Panc1 (cell line): Measurements from ENCODE around the gene VOPP1. TPM values are rescaled to one million over a fixed set of nuclear protein-coding genes. Genes with fewer than 3 reads are reported as not detected.

Experiments used
- ATAC-seq: fragments of 200-7000 bp; cut with Tn5 transposase; 2 replicates; pipeline ENCODE4 v1.9.1; 2020; ENCODE audit warnings: mild to moderate bottlenecking, moderate library complexity
- BruUV-seq: library from RNA; stranded (reverse); fragments of 400-500 nt; replicated peaks from 2 replicates; lab custom pipeline; 2021; lab: Mats Ljungman, UMichigan
- CTCF ChIA-PET: fragments of 300-600 bp; sonication (Branson Sonifier 250); formaldehyde crosslinking; loops from one replicate; lab custom pipeline; 2022; ENCODE audit warnings: antibody characterized with exemption; lab: Charles Lee
- POLR2A ChIA-PET: fragments of 300-600 bp; sonication (Branson Sonifier 250); formaldehyde crosslinking; loops from one replicate; lab custom pipeline; 2022; ENCODE audit warnings: antibody characterized with exemption; lab: Charles Lee
- DNase-seq: peaks from one replicate; pipeline ENCODE4 v3.0.0-alpha.2; 2010; ENCODE audit warnings: low read depth, low spot score
- H3K27ac ChIP-seq: 2 replicates; pipeline ENCODE4 v1.5.1; 2011; ENCODE audit warnings: mild to moderate bottlenecking, low read length, inconsistent platforms
- H3K27me3 ChIP-seq: fragments of 200-500 bp; sonication (Bioruptor generic); 2 replicates; pipeline ENCODE4 v1.6.0; 2014; ENCODE audit warnings: low read length, inconsistent platforms; ENCODE audit not compliant: control insufficient read depth, insufficient read depth
- H3K36me3 ChIP-seq: fragments of 200-500 bp; sonication (Bioruptor generic); 2 replicates; pipeline ENCODE4 v1.5.1; 2014; ENCODE audit warnings: inconsistent platforms, mild to moderate bottlenecking, low read length, moderate library complexity; ENCODE audit not compliant: control insufficient read depth, insufficient read depth
- H3K4me1 ChIP-seq: 2 replicates; pipeline ENCODE4 v1.5.1; 2011; ENCODE audit warnings: inconsistent platforms, mild to moderate bottlenecking, low read length, moderate library complexity; ENCODE audit not compliant: control insufficient read depth, insufficient read depth
- H3K4me3 ChIP-seq, 2 experiments: 2 replicates each; pipeline ENCODE4 v1.5.1; 2011 to 2012; ENCODE audit warnings: low read depth in 2 of 2, low read length in 2 of 2, mild to moderate bottlenecking in 2 of 2, inconsistent platforms in 1 of 2, moderate library complexity in 1 of 2
- H3K9me3 ChIP-seq: fragments of 200-500 bp; sonication (Bioruptor generic); 2 replicates; pipeline ENCODE4 v1.5.1; 2014; ENCODE audit warnings: low read depth, mild to moderate bottlenecking, inconsistent platforms, low read length, moderate library complexity; ENCODE audit not compliant: control insufficient read depth, insufficient read depth
- POLR2AphosphoS5 ChIP-seq: IDR thresholded peaks from 2 replicates; pipeline ENCODE4 v1.6.1; 2012; ENCODE audit warnings: mild to moderate bottlenecking, low read depth, low read length, moderate library complexity
- SIN3A ChIP-seq: IDR thresholded peaks from 2 replicates; pipeline ENCODE4 v1.6.1; 2012; ENCODE audit warnings: low read depth, mild to moderate bottlenecking, low read length, moderate library complexity, borderline replicate concordance; ENCODE audit not compliant: insufficient read depth
- TCF7L2 ChIP-seq: IDR thresholded peaks from 2 replicates; pipeline ENCODE4 v1.6.1; 2011; ENCODE audit warnings: mild to moderate bottlenecking, low read depth, low read length, inconsistent platforms
- in situ Hi-C: cut with HindIII; loops from 2 replicates; pipeline ENCODE4 v1.10.0; 2016; ENCODE audit warnings: low sequenced_read_pairs, low pct_unique_long_range_greater_than_20kb
- intact Hi-C: fragments of 100-400 bp; cut with micrococcal nuclease; formaldehyde crosslinking; loops from one replicate; pipeline ENCODE4 v1.10.0; 2022; ENCODE audit not compliant: unreplicated experiment
- total RNA-seq: library from RNA; stranded (reverse); gene quantifications from one replicate; pipeline ENCODE4 v1.2.1, GENCODE V29; 2021; ENCODE audit not compliant: unreplicated experiment
- TF ChIP-seq, protein P1 (sequence below): fragments of 450-650 bp; IDR thresholded peaks from 2 replicates; pipeline ENCODE4 v1.5.1; 2017; ENCODE audit warnings: mild to moderate bottlenecking
- TF ChIP-seq, protein P2 (sequence below), 2 experiments: IDR thresholded peaks; 2 replicates each; pipeline ENCODE4 v1.6.1; 2011 to 2012; ENCODE audit warnings: low read depth in 2 of 2, control low read depth in 1 of 2, low read length in 1 of 2, mild to moderate bottlenecking in 1 of 2, moderate library complexity in 1 of 2; ENCODE audit not compliant: insufficient read depth in 1 of 2

VOPP1 gene
- total RNA-seq, 1 experiment from 2014 or later: 131 TPM

DNA sequence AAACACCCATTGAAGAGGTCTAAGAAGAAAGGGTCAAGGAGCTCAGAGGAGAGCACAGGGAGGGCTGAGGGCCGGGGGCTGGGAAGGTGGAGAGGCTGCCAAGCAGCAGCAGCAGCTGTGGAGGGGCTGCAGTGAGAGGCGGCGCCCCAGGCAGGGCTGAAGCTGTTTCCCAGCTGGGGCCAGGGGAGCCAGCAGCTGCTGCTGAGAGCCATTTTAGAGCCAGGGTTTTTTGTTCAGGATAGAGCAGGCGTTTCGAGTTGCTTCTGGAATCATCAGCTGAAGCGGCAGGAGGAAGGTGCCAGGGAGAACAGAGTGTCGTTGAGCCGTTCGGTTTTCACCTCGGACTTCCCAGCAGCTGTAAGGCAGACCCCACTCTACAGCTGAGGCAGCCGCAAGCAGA lies 144.5 kb downstream of the VOPP1 start:
- in situ Hi-C loops (no loop called here), intact Hi-C loops (no loop called here)
- CTCF ChIA-PET: no interaction called here
- Histone ChIP-seq H3K4me3 (no peak overlapping the region), H3K27me3 (no peaks in the 10 kb centered on the region), H3K9me3 (no peaks in the 10 kb centered on the region), H3K4me1 (no peaks in the 10 kb centered on the region), H3K27ac (no peak overlapping the region), H3K36me3 (no peaks in the 10 kb centered on the region)
- ATAC-seq (no peak), DNase-seq (no peak)
- no TSS peak for BruUV-seq
- TF ChIP-seq TCF7L2 (no peak), POLR2AphosphoS5 (no peak), SIN3A (no peak)
- TF ChIP-seq, protein P1, sequence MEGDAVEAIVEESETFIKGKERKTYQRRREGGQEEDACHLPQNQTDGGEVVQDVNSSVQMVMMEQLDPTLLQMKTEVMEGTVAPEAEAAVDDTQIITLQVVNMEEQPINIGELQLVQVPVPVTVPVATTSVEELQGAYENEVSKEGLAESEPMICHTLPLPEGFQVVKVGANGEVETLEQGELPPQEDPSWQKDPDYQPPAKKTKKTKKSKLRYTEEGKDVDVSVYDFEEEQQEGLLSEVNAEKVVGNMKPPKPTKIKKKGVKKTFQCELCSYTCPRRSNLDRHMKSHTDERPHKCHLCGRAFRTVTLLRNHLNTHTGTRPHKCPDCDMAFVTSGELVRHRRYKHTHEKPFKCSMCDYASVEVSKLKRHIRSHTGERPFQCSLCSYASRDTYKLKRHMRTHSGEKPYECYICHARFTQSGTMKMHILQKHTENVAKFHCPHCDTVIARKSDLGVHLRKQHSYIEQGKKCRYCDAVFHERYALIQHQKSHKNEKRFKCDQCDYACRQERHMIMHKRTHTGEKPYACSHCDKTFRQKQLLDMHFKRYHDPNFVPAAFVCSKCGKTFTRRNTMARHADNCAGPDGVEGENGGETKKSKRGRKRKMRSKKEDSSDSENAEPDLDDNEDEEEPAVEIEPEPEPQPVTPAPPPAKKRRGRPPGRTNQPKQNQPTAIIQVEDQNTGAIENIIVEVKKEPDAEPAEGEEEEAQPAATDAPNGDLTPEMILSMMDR: no peak
- TF ChIP-seq, protein P2, sequence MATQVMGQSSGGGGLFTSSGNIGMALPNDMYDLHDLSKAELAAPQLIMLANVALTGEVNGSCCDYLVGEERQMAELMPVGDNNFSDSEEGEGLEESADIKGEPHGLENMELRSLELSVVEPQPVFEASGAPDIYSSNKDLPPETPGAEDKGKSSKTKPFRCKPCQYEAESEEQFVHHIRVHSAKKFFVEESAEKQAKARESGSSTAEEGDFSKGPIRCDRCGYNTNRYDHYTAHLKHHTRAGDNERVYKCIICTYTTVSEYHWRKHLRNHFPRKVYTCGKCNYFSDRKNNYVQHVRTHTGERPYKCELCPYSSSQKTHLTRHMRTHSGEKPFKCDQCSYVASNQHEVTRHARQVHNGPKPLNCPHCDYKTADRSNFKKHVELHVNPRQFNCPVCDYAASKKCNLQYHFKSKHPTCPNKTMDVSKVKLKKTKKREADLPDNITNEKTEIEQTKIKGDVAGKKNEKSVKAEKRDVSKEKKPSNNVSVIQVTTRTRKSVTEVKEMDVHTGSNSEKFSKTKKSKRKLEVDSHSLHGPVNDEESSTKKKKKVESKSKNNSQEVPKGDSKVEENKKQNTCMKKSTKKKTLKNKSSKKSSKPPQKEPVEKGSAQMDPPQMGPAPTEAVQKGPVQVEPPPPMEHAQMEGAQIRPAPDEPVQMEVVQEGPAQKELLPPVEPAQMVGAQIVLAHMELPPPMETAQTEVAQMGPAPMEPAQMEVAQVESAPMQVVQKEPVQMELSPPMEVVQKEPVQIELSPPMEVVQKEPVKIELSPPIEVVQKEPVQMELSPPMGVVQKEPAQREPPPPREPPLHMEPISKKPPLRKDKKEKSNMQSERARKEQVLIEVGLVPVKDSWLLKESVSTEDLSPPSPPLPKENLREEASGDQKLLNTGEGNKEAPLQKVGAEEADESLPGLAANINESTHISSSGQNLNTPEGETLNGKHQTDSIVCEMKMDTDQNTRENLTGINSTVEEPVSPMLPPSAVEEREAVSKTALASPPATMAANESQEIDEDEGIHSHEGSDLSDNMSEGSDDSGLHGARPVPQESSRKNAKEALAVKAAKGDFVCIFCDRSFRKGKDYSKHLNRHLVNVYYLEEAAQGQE (IDR thresholded peaks at IDR 0.05; ENCODE audit: insufficient read depth in 1 of 2, low read depth in 2 of 2, low read length in 1 of 2): no peak
- POLR2A ChIA-PET: interaction anchor here (0.6 kb wide), 1 partner anchor 105 kb away, joined by 3 read pairs; no protein-coding TSS in a partner anchor

DNA sequence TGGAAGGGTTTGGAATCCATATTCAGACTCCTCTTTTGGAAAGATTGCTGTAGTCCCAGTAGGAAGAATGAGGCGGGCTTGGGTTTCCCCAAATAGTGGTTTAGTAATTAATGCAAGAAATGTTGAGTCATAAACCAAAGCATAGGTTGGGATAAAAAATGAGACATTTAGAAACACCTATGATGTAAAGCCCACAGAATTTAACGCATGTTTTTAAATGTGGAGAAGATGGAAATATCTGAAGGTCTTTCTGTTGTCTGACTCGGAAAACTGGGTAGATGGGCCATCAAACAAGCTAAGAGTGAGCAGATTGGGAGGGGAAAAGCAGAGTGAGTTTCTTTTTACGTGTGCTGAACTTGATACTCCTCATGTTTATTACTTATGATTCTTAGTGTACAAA lies 145.0 kb downstream of the VOPP1 start:
- DNase-seq (no peak), ATAC-seq (no peak)
- intact Hi-C loops (no loop called here), in situ Hi-C loops (no loop called here)
- POLR2A ChIA-PET: interaction anchor here (0.6 kb wide), 1 partner anchor 106 kb away, joined by 3 read pairs; no protein-coding TSS in a partner anchor
- Histone ChIP-seq H3K9me3 (no peaks in the 10 kb centered on the region), H3K27me3 (no peaks in the 10 kb centered on the region), H3K27ac (no peak overlapping the region), H3K4me1 (no peaks in the 10 kb centered on the region), H3K36me3 (no peaks in the 10 kb centered on the region), H3K4me3 (no peak overlapping the region)
- BruUV-seq: no TSS peak
- CTCF ChIA-PET: no interaction called here
- TF ChIP-seq SIN3A: no peak
- no peak for TF ChIP-seq POLR2AphosphoS5
- TF ChIP-seq, protein P1: no peak
- no peak for TF ChIP-seq TCF7L2
